Measurements from ENCODE around the gene HPCA.
A peak's percentile ranks its signal among the peaks of the same experiment; 100 is the strongest.

The HPCA gene

DNA sequence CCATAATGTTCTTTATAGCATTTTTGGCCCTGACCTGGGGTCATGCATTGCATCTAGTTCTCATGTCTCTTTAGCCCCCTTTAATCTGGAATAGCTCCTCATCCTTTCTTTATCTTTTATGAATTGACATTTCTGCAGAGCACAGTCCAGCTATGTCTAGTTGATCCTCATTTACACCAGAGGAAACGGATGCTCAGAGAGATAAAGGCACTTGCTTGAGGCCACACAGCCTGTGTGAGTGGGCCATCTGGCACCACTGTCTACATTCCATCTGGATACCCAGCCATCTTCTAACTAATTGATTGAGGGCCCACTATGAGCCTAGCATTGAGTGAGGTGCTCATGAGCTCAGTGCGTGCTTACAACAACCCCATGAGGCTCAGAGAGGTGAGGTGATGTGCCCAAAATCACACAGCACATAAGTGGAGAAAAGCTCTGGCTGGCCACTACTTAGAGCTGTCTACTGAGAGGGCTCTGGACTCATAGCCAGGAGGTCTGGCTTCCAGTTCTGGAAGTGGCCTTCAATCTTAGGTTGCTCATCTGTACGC is 3.5 kb downstream of the HPCA start:
- peak; percentile 33 for DNase-seq (ENCODE audit: low spot score)

DNA sequence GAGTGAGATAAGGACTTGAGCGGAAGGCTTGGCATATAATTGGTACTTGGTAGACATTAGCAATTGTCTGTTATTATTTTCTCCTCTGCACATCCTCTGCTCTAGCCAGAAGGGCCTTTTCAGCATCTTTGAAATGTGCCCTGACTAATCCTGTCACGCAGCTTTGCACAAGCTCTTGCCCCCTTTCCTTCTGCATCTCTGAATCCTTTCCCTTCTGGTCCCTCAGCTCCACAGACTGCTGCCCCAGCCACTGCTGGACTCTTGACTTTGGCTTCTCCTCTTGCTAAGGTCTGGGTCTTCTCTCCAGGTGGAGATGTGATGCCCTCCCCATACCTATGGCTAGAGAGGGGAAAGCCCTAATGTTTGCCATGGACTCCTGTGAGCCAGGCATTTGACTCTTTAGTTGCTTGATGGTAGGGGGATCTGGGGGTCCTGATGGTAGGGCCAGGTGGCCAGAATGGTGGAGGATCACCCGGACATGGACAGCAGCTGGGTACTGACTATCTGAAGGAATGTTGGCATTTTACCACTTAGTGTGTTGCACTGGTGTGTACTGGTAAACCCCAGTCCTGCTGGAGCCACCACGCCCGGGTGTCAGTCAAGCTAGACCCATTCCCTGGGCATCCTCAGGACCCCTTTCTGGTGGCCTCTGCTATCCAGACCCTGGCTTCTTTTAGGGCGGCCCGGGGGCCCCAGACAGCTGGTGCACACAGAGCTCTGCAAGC is 4.4 kb downstream of the HPCA start:
- no peak for DNase-seq (ENCODE audit: low spot score)

DNA sequence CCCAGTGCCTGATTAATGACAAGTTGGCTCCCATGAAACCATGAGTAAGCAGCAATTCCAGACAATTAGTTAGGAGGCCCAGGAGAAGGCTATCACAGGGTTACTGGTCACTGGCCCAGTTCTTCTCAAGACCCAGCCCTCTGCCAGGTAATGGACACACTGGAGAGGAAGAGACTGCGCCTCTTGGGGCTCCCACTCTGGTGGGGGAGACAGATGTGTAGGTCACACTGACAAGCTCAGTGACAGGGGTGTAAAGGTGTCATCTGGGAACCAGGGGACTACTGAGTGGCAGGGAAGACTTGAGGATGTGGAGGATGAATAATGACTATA is 4.9 kb downstream of the HPCA start:
- no peak for DNase-seq (ENCODE audit: low spot score)

- no peak for DNase-seq (ENCODE audit: low spot score)
Measured at GRCh38 chr1:32891630-32892029, 5.3 kb downstream of the HPCA start.

GRCh38 chr1:32892368-32893197 is 6.3 kb downstream of the HPCA start:
- no peak for DNase-seq (ENCODE audit: low spot score)

- DNase-seq (ENCODE audit: low spot score): peak; percentile 83
Measured at GRCh38 chr1:32893198-32894018, 7.1 kb downstream of the HPCA start.

DNA sequence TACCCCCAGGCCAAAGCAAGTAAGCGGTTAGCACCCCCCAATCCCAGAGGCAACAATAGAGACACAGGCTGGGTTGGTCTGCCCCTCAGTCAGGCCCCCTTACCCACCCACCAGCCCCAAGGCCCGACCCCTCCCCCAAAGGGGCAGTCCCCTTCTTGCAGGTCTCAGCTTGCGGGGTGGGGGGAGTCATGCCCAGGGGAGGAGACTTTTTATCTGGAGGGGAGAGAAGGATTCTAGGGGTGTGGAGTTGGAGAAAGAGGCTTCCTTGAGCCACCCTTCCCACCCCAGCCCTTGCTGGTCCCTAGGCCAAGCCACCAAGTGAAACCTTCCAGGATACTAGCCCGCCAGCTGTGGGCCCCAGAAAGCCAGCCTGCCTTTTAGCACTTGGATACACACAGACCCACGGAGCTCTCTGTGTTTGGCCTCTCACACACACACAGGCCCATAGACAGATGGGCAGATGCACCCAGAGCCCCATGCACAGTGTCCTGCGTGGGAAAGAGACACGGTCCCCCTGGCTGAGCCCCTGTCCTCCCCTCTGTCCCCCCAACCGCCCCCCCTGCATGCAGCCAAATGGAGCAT is 7.8 kb downstream of the HPCA start:
- no peak for DNase-seq (ENCODE audit: low spot score)

- no peak for DNase-seq (ENCODE audit: low spot score)
Measured at GRCh38 chr1:32894681-32895080, 8.4 kb downstream of the HPCA start.

DNA sequence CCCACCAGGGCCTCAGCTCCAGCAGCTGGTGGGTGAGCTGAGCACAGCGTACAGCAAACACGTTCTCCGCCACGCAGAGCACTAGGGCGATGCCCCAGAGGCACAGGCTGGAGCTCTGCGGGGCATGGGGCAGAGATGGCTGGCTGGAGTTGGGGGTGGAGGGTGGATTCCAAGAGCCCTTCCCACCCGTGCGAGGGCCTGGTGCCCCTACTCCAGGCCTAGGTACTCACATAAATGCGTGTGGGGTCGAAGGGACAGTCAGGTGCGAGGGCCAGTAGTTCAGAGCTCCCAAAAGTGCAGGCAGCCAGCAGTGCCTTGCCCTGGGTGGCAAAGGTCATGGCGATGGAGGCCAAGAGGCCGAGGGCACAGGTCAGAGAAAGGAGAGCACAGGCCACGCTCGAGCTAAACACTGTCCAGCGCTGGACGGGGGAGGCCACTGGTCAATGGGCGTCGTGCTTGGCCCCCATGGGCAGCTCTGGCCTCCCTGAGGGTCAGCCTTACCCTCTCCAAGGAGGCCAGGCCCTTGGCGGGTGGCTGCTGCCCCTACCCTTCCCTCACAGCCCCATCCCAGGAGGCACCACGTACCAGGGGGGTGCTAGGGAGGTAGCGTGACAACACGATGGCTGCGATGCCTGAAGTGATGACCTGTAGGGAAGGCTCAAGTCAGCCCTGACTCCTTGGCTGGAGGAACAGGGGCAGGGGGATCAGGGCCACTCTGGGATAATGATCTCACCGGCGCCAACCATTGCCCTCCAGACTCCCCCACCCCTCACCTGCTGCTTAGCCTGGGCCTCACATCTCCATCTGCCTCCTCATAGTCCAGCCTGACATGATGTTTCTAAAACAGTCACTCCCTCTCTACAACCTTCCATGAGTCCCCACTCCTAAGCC is 9.3 kb downstream of the HPCA start:
- DNase-seq (ENCODE audit: low spot score): no peak

DNA sequence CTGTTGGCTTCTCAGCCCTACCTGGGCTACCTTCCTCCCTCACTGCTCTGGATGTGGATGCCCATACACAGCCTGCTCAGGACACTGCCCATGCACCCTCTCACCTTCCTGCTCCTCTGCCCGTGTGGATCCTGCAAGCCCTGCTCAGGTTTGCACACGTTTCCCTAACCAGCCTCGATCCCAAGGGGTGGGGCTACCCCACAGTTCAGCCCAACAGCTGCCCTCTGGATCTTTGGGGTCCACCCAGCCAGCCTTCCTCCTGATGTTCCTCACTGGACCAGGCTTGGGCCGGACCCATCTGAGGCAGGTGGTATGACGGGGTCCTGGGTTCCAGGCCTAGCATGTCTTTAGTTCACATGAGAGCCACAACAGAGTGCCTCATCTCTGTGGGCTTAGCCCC is 10.2 kb downstream of the HPCA start:
- DNase-seq (ENCODE audit: low spot score): no peak

DNA sequence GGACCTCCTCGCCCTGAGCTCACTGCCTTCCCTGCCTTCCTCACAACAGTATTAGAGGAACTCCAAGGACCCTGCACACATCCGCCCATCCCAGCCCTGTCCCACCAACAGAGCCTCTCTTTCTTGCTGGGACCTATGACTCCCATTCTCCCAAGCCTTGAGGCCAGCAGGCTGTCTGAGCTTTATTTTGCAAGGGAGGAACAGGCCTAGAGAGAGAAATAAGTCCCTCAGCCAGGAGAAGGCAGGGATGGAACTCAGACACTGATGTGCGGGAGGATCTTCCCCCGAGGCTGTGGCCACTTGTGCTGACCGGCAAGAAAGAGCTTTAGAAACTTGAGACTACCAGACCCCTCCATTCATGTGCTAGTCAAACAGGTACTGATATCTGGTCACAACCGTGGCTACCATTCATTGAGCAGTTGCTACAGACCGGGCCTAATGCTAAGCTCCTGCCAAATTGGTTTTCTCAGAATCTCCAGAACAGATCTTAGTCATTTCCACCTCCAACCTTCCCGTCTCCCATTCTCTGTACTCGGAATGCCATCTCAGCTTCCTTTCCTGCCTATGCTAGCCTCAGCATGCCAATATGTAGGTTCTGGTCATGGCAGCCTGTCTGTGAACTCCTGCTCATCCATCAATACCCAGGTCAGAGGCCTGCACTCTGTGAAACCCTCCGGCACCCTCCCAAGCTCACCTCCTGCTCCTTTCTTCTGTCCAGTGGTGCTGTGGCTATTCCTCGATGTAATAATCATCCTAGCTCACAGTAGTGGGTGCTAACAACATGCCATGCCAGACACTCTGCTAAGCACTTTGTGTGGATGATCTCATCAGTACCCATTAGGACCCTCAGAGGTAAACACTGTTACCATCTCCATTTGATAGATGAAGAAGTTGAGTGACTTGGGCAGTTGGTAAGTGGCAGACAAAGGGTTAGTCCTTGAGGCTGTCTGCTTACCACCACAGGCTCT is 11.1 kb downstream of the HPCA start:
- DNase-seq (ENCODE audit: low spot score): no peak

DNA sequence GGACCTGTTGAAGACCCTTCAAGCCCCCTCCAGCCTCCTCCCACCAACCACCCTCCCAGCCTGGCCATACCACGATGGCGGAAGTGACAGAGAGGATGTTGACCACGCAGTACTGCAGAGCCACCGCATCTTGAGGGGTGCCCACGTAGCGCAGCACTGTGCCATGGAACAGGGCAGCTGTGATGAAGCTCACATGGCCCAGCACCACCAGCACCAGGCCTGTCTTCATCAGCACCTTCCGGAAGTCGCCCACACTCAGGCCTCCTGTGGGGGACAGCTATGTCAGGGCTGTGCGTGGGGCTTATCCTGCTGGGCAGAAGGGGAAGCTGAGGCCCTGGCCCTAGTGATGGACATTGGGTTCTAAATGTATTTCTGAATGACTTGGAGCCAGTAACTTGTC is 11.8 kb downstream of the HPCA start:
- DNase-seq (ENCODE audit: low spot score): no peak

DNA sequence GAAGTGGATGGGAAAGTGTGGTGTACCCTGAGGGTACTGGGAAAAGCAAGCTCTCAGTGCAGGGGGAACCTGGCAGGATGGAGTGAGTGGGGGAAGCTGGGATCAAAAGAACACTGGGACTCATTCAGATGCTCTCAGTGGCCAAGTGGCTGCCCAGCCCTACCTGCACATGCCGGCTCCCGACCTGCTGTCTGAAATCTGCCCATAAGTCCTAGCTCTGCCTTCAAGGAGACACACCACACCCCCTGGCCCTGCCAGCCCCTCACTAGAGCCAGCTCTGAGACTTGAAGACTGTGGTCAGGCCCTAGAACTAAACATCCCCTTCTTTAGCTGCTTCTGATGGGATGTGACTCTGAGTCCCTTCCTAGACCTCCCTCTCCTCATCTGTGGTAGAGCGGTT is 12.7 kb downstream of the HPCA start:
- DNase-seq (ENCODE audit: low spot score): no peak

DNA sequence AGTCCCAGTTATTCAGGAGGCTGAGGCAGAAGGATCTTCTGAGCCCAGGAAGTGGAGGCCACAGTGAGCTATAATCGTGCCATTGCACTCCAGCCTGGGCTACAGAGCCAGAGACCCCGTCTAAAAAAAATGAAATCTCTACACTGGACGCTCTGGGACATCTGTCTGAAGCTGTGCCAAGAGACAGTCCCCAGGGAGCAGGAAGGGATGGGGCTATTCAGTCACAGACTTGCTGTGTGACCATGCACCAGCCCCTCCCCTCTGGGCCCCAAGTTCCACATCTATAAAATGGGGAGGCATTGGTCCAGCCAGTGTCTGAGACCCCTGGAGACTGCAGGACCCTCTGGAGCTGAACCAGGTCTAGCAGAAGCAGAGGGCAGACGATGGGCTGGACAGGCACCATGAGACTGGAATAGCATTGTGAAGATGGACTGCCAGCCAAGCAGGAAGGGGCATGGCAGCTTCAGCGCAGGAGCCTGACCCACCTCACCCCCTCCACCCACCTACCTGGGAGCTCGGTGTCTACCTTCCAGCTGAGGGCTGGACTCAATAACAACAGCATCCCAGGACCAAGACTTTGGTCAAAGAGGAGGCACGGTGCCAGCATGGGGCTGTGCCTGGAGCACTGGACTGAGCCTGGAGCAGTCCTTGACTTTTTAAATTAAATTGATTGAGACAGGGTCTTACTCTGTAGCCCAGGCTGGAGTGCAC is 13.4 kb downstream of the HPCA start:
- DNase-seq (ENCODE audit: low spot score): no peak

DNA sequence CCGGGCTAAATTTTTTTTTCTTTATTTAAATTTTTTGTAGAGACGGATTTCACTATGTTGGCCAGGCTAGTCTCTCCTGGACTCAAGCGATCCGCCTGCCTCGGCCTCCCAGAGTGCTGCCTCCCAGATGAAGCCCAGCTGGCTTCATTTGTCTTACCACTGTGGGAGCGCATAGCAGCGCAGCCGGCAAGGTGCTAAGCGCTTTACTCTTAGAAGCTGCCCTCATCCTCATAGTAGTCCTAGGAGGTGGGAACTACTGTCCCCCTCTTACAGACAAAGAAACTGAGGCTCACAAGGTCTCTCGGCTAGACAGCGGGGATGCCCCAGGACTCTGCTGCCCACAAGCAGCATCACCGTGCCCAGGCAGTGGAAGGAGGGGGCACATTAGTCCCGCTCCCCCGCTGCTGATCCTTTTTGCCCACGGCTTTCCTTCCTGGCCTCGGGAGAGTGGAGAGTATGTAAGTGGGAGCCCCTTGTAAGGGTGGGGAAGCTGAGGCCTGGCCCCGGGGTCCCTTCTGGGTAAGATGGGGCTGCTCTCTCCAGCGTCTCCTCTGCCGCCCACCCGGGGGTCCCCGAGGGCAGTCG is 14.2 kb downstream of the HPCA start:
- DNase-seq (ENCODE audit: low spot score): no peak

DNA sequence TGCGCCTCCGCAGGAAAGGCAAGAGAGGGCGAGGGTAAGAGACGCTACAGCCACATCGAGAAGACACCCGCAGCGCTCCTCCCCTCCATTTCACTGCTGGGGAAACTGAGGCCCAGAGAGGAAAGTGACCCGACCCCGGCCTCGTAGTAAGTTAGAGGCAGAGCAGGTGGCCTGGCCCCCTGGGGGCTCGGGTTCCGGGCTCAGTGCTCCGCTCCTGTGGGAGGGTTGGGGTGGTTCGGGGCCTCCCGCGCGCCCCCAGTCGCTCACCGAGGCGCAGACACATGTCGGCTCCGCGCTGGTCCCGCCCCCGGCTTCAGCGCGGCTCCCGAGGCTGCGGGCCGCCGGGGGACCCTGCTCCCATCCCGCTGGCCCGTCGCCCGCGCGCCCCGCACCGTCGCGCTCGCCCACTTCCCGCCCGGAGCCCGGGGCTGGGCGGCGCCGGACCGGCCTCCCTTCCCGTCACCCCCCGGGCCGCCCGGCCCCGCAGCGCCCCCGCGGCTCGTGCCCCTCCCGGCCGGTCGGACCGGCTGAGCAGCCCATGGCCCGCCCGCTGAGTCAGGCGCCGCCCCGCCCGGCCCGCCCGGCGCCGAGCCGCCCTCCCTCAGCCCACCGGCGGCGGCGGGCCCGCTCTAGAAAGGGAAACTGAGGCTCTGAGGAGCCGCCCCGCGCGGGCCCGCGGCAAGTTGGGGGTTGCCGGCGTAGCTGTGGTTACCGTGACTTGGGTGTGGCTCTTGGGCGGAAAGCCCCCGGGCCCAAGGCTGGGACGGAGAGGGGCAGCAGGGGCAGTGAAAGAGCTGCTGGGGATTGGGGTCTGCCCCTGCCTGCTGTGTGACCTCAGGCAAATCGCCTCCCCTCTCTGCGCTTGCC is 14.9 kb downstream of the HPCA start, which contains the start of gene TMEM54:
TMEM54 (minus strand) TSS at position 434 of the 867 bp plus-strand sequence; CDS start at position 283, 151 bp downstream.
- no peak for DNase-seq (ENCODE audit: low spot score)

DNA sequence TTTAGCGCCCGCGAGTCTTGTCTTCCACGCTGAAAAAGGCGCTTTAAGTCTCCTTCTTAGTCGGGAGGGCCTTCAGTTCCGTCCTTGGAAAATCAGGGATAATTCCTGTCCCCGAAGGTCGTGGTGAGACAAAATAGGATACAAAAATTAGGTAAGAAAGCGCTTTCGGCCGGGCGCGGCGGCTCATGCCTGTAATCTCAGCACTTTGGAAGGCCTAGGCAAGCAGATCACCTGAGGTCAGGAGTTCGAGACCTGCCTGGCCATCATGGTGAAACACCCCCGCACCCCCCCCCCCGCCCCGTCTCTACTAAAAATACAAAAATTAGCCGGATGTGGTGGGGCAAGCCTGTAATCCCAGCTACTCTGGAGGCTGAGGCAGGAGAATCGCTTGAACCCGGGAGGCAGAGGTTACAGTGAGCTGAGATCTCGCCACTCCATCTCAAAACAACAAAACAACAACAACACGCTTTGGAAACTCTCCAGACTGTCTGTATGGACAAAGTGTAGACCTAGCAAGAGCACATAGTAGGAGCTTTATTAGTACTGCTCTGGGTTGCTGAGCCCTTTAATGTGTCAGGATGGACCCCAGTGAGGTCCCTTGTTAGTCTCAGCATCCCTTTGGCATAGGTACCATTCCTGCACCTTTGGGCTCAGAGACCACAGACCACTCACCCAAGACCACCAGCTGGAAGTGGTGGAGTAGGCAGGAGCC is 15.7 kb downstream of the HPCA start:
- DNase-seq (ENCODE audit: low spot score): no peak
